Panc1 (cell line): ENCODE measurements around the gene ATP10A. TPM values are rescaled to one million over a fixed set of nuclear protein-coding genes. Genes with fewer than 3 reads are reported as not detected.

Source experiments
- ATAC-seq: fragments of 200-7000 bp; cut with Tn5 transposase; 2 replicates; pipeline ENCODE4 v1.9.1; 2020; ENCODE audit warnings: mild to moderate bottlenecking, moderate library complexity
- BruUV-seq: library from RNA; stranded (reverse); fragments of 400-500 nt; replicated peaks from 2 replicates; lab custom pipeline; 2021; lab: Mats Ljungman, UMichigan
- CTCF ChIA-PET: fragments of 300-600 bp; sonication (Branson Sonifier 250); formaldehyde crosslinking; loops from one replicate; lab custom pipeline; 2022; ENCODE audit warnings: antibody characterized with exemption; lab: Charles Lee
- POLR2A ChIA-PET: fragments of 300-600 bp; sonication (Branson Sonifier 250); formaldehyde crosslinking; loops from one replicate; lab custom pipeline; 2022; ENCODE audit warnings: antibody characterized with exemption; lab: Charles Lee
- DNase-seq: peaks from one replicate; pipeline ENCODE4 v3.0.0-alpha.2; 2010; ENCODE audit warnings: low read depth, low spot score
- H3K27ac ChIP-seq: 2 replicates; pipeline ENCODE4 v1.5.1; 2011; ENCODE audit warnings: mild to moderate bottlenecking, low read length, inconsistent platforms
- H3K27me3 ChIP-seq: fragments of 200-500 bp; sonication (Bioruptor generic); 2 replicates; pipeline ENCODE4 v1.6.0; 2014; ENCODE audit warnings: low read length, inconsistent platforms; ENCODE audit not compliant: control insufficient read depth, insufficient read depth
- H3K36me3 ChIP-seq: fragments of 200-500 bp; sonication (Bioruptor generic); 2 replicates; pipeline ENCODE4 v1.5.1; 2014; ENCODE audit warnings: inconsistent platforms, mild to moderate bottlenecking, low read length, moderate library complexity; ENCODE audit not compliant: control insufficient read depth, insufficient read depth
- H3K4me1 ChIP-seq: 2 replicates; pipeline ENCODE4 v1.5.1; 2011; ENCODE audit warnings: inconsistent platforms, mild to moderate bottlenecking, low read length, moderate library complexity; ENCODE audit not compliant: control insufficient read depth, insufficient read depth
- H3K4me3 ChIP-seq, 2 experiments: 2 replicates each; pipeline ENCODE4 v1.5.1; 2011 to 2012; ENCODE audit warnings: low read depth in 2 of 2, low read length in 2 of 2, mild to moderate bottlenecking in 2 of 2, inconsistent platforms in 1 of 2, moderate library complexity in 1 of 2
- H3K9me3 ChIP-seq: fragments of 200-500 bp; sonication (Bioruptor generic); 2 replicates; pipeline ENCODE4 v1.5.1; 2014; ENCODE audit warnings: low read depth, mild to moderate bottlenecking, inconsistent platforms, low read length, moderate library complexity; ENCODE audit not compliant: control insufficient read depth, insufficient read depth
- POLR2AphosphoS5 ChIP-seq: IDR thresholded peaks from 2 replicates; pipeline ENCODE4 v1.6.1; 2012; ENCODE audit warnings: mild to moderate bottlenecking, low read depth, low read length, moderate library complexity
- REST ChIP-seq, 2 experiments: IDR thresholded peaks; 2 replicates each; pipeline ENCODE4 v1.6.1; 2011 to 2012; ENCODE audit warnings: low read depth in 2 of 2, control low read depth in 1 of 2, low read length in 1 of 2, mild to moderate bottlenecking in 1 of 2, moderate library complexity in 1 of 2; ENCODE audit not compliant: insufficient read depth in 1 of 2
- SIN3A ChIP-seq: IDR thresholded peaks from 2 replicates; pipeline ENCODE4 v1.6.1; 2012; ENCODE audit warnings: low read depth, mild to moderate bottlenecking, low read length, moderate library complexity, borderline replicate concordance; ENCODE audit not compliant: insufficient read depth
- TCF7L2 ChIP-seq: IDR thresholded peaks from 2 replicates; pipeline ENCODE4 v1.6.1; 2011; ENCODE audit warnings: mild to moderate bottlenecking, low read depth, low read length, inconsistent platforms
- in situ Hi-C: cut with HindIII; loops from 2 replicates; pipeline ENCODE4 v1.10.0; 2016; ENCODE audit warnings: low sequenced_read_pairs, low pct_unique_long_range_greater_than_20kb
- intact Hi-C: fragments of 100-400 bp; cut with micrococcal nuclease; formaldehyde crosslinking; loops from one replicate; pipeline ENCODE4 v1.10.0; 2022; ENCODE audit not compliant: unreplicated experiment
- total RNA-seq: library from RNA; stranded (reverse); gene quantifications from one replicate; pipeline ENCODE4 v1.2.1, GENCODE V29; 2021; ENCODE audit not compliant: unreplicated experiment
- TF ChIP-seq, protein P1 (sequence below): fragments of 450-650 bp; IDR thresholded peaks from 2 replicates; pipeline ENCODE4 v1.5.1; 2017; ENCODE audit warnings: mild to moderate bottlenecking

Gene ATP10A
- total RNA-seq, 1 experiment from 2014 or later, result 0.31 TPM

GRCh38 chr15:25900431-25900830, 37.3 kb upstream of the ATP10A start:
- CTCF ChIA-PET, result no interaction called here
- POLR2A ChIA-PET, result no interaction called here

DNA sequence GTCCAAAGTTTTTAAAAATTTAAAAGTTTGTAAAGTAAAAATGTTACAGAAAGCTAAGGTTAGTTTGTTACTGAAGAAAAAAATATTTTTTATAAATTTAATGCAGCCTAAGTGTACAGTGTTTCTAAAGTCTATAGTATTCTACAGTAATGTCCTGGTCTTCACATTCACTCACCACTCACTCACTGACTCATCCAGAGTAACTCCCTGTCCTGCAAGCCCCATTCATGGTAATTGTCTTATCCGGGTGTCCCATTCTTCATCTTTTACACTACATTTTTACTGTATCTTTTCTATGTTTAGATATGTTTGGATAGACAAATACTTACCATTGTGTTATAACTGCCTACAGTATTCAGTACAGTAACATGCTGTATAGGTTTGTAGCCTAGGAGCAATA, 36.7 kb upstream of the ATP10A start:
- TF ChIP-seq SIN3A (no peak), POLR2AphosphoS5 (no peak)
- TF ChIP-seq, protein P1, sequence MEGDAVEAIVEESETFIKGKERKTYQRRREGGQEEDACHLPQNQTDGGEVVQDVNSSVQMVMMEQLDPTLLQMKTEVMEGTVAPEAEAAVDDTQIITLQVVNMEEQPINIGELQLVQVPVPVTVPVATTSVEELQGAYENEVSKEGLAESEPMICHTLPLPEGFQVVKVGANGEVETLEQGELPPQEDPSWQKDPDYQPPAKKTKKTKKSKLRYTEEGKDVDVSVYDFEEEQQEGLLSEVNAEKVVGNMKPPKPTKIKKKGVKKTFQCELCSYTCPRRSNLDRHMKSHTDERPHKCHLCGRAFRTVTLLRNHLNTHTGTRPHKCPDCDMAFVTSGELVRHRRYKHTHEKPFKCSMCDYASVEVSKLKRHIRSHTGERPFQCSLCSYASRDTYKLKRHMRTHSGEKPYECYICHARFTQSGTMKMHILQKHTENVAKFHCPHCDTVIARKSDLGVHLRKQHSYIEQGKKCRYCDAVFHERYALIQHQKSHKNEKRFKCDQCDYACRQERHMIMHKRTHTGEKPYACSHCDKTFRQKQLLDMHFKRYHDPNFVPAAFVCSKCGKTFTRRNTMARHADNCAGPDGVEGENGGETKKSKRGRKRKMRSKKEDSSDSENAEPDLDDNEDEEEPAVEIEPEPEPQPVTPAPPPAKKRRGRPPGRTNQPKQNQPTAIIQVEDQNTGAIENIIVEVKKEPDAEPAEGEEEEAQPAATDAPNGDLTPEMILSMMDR, result no peak
- intact Hi-C loops, result no loop called here
- H3K4me3 ChIP-seq, result no peak overlapping the region
- in situ Hi-C loops, result no loop called here
- H3K9me3 ChIP-seq, result no peaks in the 10 kb centered on the region
- DNase-seq, result no peak
- ATAC-seq, result no peak
- no peak overlapping the region for H3K27ac ChIP-seq
- H3K27me3 ChIP-seq, result no peaks in the 10 kb centered on the region
- no peaks in the 10 kb centered on the region for H3K36me3 ChIP-seq
- ChIA-PET POLR2A (no interaction called here), CTCF (no interaction called here)
- no TSS peak for BruUV-seq
- H3K4me1 ChIP-seq, result no peaks in the 10 kb centered on the region; the same call in 1 of the 2 replicates

More at GRCh38 chr15:25900431-25900830, 37.3 kb upstream of the ATP10A start:
- Histone ChIP-seq H3K4me1 (no peaks in the 10 kb centered on the region; the same call in 1 of the 2 replicates), H3K9me3 (no peaks in the 10 kb centered on the region), H3K27me3 (no peaks in the 10 kb centered on the region), H3K36me3 (no peaks in the 10 kb centered on the region), H3K27ac (no peak overlapping the region), H3K4me3 (no peak overlapping the region)
- DNase-seq (no peak), ATAC-seq (no peak)
- BruUV-seq, result no TSS peak
- in situ Hi-C loops, result no loop called here
- TF ChIP-seq POLR2AphosphoS5, result no peak
- no peak for TF ChIP-seq REST (IDR thresholded peaks at IDR 0.05; ENCODE audit: insufficient read depth in 1 of 2, low read depth in 2 of 2, low read length in 1 of 2)
- TF ChIP-seq, protein P1, result no peak
- no peak for TF ChIP-seq SIN3A
- no peak for TF ChIP-seq TCF7L2
- intact Hi-C loops, result no loop called here
